IMR-90 (cell line): Measurements from ENCODE around the gene LTN1. TPM values are rescaled to one million over a fixed set of nuclear protein-coding genes. Genes with fewer than 3 reads are reported as not detected.

Source experiments
- ATAC-seq: fragments of 200-7000 bp; cut with Tn5 transposase; 2 replicates; pipeline ENCODE4 v1.9.1; 2020; ENCODE audit warnings: low read depth, mild to moderate bottlenecking, moderate library complexity
- BruUV-seq: library from RNA; stranded (reverse); fragments of 400-500 nt; replicated peaks from 2 replicates; lab custom pipeline; 2021; lab: Mats Ljungman, UMichigan
- CTCF ChIA-PET: fragments of 300-600 bp; formaldehyde crosslinking; extraction: SDS; loops from one replicate; lab custom pipeline; 2021; ENCODE audit warnings: antibody characterized with exemption; lab: Yijun Ruan, JAX
- POLR2A ChIA-PET: fragments of 300-600 bp; sonication (Branson Sonifier 250); formaldehyde crosslinking; loops from one replicate; lab custom pipeline; 2022; ENCODE audit warnings: antibody characterized with exemption; ENCODE audit not compliant: unreplicated experiment; lab: Charles Lee
- DNase-seq: peaks from one replicate; pipeline ENCODE4 v3.0.0; 2013
- H2AFZ ChIP-seq: replicated peaks from 2 replicates; pipeline ENCODE3; 2013; ENCODE audit warnings: low read length, mild to moderate bottlenecking; ENCODE audit not compliant: poor library complexity
- H2AK5ac ChIP-seq: 2 replicates; pipeline ENCODE4 v1.6.1; 2013; ENCODE audit warnings: low read depth, low read length, inconsistent platforms
- H2AK9ac ChIP-seq: replicated peaks from 2 replicates; pipeline ENCODE3; 2013; ENCODE audit warnings: mild to moderate bottlenecking, low read depth, low read length, moderate library complexity; ENCODE audit not compliant: poor library complexity
- H2BK120ac ChIP-seq: 2 replicates; pipeline ENCODE4 v1.6.1; 2013; ENCODE audit warnings: low read depth, low read length, inconsistent platforms
- H2BK15ac ChIP-seq: 3 replicates; pipeline ENCODE4 v1.6.1; 2013; ENCODE audit warnings: low read depth, low read length, inconsistent platforms
- H2BK20ac ChIP-seq: 2 replicates; pipeline ENCODE4 v1.6.1; 2013; ENCODE audit warnings: low read depth, mild to moderate bottlenecking, inconsistent platforms, low read length, moderate library complexity
- H2BK5ac ChIP-seq: 2 replicates; pipeline ENCODE4 v1.6.1; 2013; ENCODE audit warnings: mild to moderate bottlenecking, low read depth, low read length, inconsistent platforms; ENCODE audit not compliant: poor library complexity, severe bottlenecking
- H3K14ac ChIP-seq: replicated peaks from 2 replicates; pipeline ENCODE4 v1.6.1; 2013; ENCODE audit warnings: low read depth, low read length, inconsistent platforms
- H3K18ac ChIP-seq: 2 replicates; pipeline ENCODE4 v1.6.1; 2013; ENCODE audit warnings: low read depth, low read length, control low read depth
- H3K23ac ChIP-seq: 2 replicates; pipeline ENCODE4 v1.6.1; 2013; ENCODE audit warnings: low read depth, low read length, inconsistent platforms
- H3K27ac ChIP-seq: 2 replicates; pipeline ENCODE4 v1.5.1; 2013; ENCODE audit warnings: mild to moderate bottlenecking, control low read depth, low read length; ENCODE audit not compliant: insufficient read depth
- H3K27me3 ChIP-seq: 2 replicates; pipeline ENCODE4 v1.6.1; 2013; ENCODE audit warnings: low read length; ENCODE audit not compliant: control insufficient read depth, insufficient read depth
- H3K36me3 ChIP-seq: 2 replicates; pipeline ENCODE4 v1.6.1; 2013; ENCODE audit warnings: low read length, mixed read lengths; ENCODE audit not compliant: control insufficient read depth, insufficient read depth
- H3K4ac ChIP-seq: 2 replicates; pipeline ENCODE4 v1.6.1; 2013; ENCODE audit warnings: low read depth, low read length, inconsistent platforms
- H3K4me1 ChIP-seq: 2 replicates; pipeline ENCODE4 v1.6.1; 2013; ENCODE audit warnings: low read length, mixed read lengths; ENCODE audit not compliant: control insufficient read depth, insufficient read depth
- H3K4me2 ChIP-seq: 2 replicates; pipeline ENCODE4 v1.6.1; 2013; ENCODE audit warnings: low read depth, mild to moderate bottlenecking, control low read depth, low read length, moderate library complexity
- H3K4me3 ChIP-seq: 2 replicates; pipeline ENCODE4 v1.5.1; 2013; ENCODE audit warnings: low read depth, mild to moderate bottlenecking, control low read depth, low read length, moderate library complexity; ENCODE audit not compliant: insufficient read depth
- H3K56ac ChIP-seq: 2 replicates; pipeline ENCODE4 v1.6.1; 2013; ENCODE audit warnings: low read length, inconsistent platforms; ENCODE audit not compliant: insufficient read depth; ENCODE audit errors: extremely low read depth
- H3K79me1 ChIP-seq, 2 experiments: 2 replicates each; pipeline ENCODE4 v1.6.1; 2013; ENCODE audit warnings: low read length in 2 of 2, inconsistent platforms in 1 of 2, low read depth in 1 of 2
- H3K9ac ChIP-seq: 2 replicates; pipeline ENCODE4 v1.6.1; 2013; ENCODE audit warnings: low read depth, low read length, control low read depth
- H3K9me1 ChIP-seq: 2 replicates; pipeline ENCODE4 v1.6.1; 2013; ENCODE audit warnings: low read length, inconsistent platforms; ENCODE audit not compliant: insufficient read depth
- H3K9me3 ChIP-seq: 2 replicates; pipeline ENCODE4 v1.6.1; 2013; ENCODE audit warnings: low read length; ENCODE audit not compliant: control insufficient read depth, insufficient read depth
- H4K20me1 ChIP-seq: 2 replicates; pipeline ENCODE4 v1.6.1; 2013; ENCODE audit warnings: low read length, inconsistent platforms; ENCODE audit not compliant: insufficient read depth
- H4K5ac ChIP-seq: 2 replicates; pipeline ENCODE4 v1.6.1; 2013; ENCODE audit warnings: mild to moderate bottlenecking, low read depth, low read length, control low read depth
- H4K8ac ChIP-seq, 2 experiments: 2 replicates each; pipeline ENCODE4 v1.6.1; 2013; ENCODE audit warnings: low read depth in 2 of 2, low read length in 2 of 2, control low read depth in 1 of 2, inconsistent platforms in 1 of 2
- H4K91ac ChIP-seq: 2 replicates; pipeline ENCODE4 v1.6.1; 2013; ENCODE audit warnings: low read depth, low read length, inconsistent platforms; ENCODE audit not compliant: insufficient read depth
- BHLHE40 ChIP-seq: fragments of 150-350 bp; IDR thresholded peaks from 2 replicates; pipeline ENCODE4 v1.6.1; 2016; ENCODE audit warnings: mild to moderate bottlenecking, low read depth, low read length
- CEBPB ChIP-seq: IDR thresholded peaks from 2 replicates; pipeline ENCODE4 v1.6.1; 2012; ENCODE audit warnings: low read depth, low read length, improper control_type of control experiment
- CHD1 ChIP-seq: IDR thresholded peaks from 2 replicates; pipeline ENCODE4 v1.6.1; 2012; ENCODE audit warnings: low read depth, low read length, improper control_type of control experiment
- CTCF ChIP-seq: conservative IDR thresholded peaks from 2 replicates; pipeline ENCODE4 v1.5.1; 2012; ENCODE audit warnings: mild to moderate bottlenecking, low read depth, low read length, improper control_type of control experiment
- ELK1 ChIP-seq: fragments of 150-350 bp; IDR thresholded peaks from 2 replicates; pipeline ENCODE4 v1.6.1; 2016; ENCODE audit warnings: low read depth, mild to moderate bottlenecking, low read length, moderate library complexity, borderline replicate concordance
- FOS ChIP-seq: fragments of 150-350 bp; IDR thresholded peaks from 2 replicates; pipeline ENCODE4 v1.6.1; 2016; ENCODE audit warnings: low read depth, low read length
- MAFK ChIP-seq: IDR thresholded peaks from 2 replicates; pipeline ENCODE4 v1.6.1; 2012; ENCODE audit warnings: low read depth, low read length, improper control_type of control experiment
- MAZ ChIP-seq: IDR thresholded peaks from 2 replicates; pipeline ENCODE4 v1.6.1; 2012; ENCODE audit warnings: low read depth, mild to moderate bottlenecking, low read length, improper control_type of control experiment, moderate library complexity, borderline replicate concordance
- MXI1 ChIP-seq: IDR thresholded peaks from 2 replicates; pipeline ENCODE4 v1.6.1; 2012; ENCODE audit warnings: low read depth, mild to moderate bottlenecking, low read length, moderate library complexity, borderline replicate concordance
- NFE2L2 ChIP-seq: fragments of 150-350 bp; IDR thresholded peaks from 2 replicates; pipeline ENCODE4 v1.6.1; 2016; ENCODE audit warnings: low read depth, mild to moderate bottlenecking, low read length
- POLR2A ChIP-seq: IDR thresholded peaks from 2 replicates; pipeline ENCODE4 v1.6.1; 2012; ENCODE audit warnings: mild to moderate bottlenecking, low read depth, low read length
- RAD21 ChIP-seq: IDR thresholded peaks from 2 replicates; pipeline ENCODE4 v1.6.1; 2012; ENCODE audit warnings: low read length, improper control_type of control experiment
- RCOR1 ChIP-seq: IDR thresholded peaks from 2 replicates; pipeline ENCODE4 v1.6.1; 2012; ENCODE audit warnings: mild to moderate bottlenecking, low read length, improper control_type of control experiment; ENCODE audit not compliant: insufficient replicate concordance
- RFX5 ChIP-seq: IDR thresholded peaks from 2 replicates; pipeline ENCODE4 v1.8.0; 2012; ENCODE audit warnings: low read depth, mild to moderate bottlenecking, low read length, moderate library complexity
- SMC3 ChIP-seq: fragments of 150-350 bp; IDR thresholded peaks from 2 replicates; pipeline ENCODE4 v1.6.1; 2016; ENCODE audit warnings: low read depth, mild to moderate bottlenecking, antibody characterized with exemption, low read length, moderate library complexity
- USF2 ChIP-seq: fragments of 150-350 bp; IDR thresholded peaks from 2 replicates; pipeline ENCODE4 v1.6.1; 2017; ENCODE audit warnings: mild to moderate bottlenecking, antibody characterized with exemption, low read length, low read depth
- WGBS, 2 experiments: methylation state at CpG; one replicate each; pipeline versions ENCODE4 v1.1.5 to v1.1.7; 2013; ENCODE audit warnings: missing lambda C conversion rate in 2 of 2; ENCODE audit not compliant: insufficient read length in 1 of 2; ENCODE audit errors: extremely low coverage in 2 of 2; 5-methylcytosine and 5-hydroxymethylcytosine counted together
- dilution Hi-C: fragments of 300-500 bp; cut with HindIII; formaldehyde crosslinking; loops from one replicate; pipeline ENCODE4 v1.14.3; 2018; ENCODE audit warnings: low sequenced_read_pairs; ENCODE audit not compliant: unreplicated experiment
- in situ Hi-C: fragments of 300-500 bp; cut with MboI; formaldehyde crosslinking; loops from 3 replicates; pipeline ENCODE4 v1.14.3; 2019; ENCODE audit warnings: low sequenced_read_pairs, inconsistent platforms, mixed read lengths
- intact Hi-C: fragments of 100-400 bp; cut with micrococcal nuclease; formaldehyde crosslinking; loops from 2 replicates; pipeline ENCODE4 v1.10.0; 2022
- polyA plus RNA-seq, 3 experiments: library from polyadenylated mRNA; depleted of rRNA; stranded (reverse); fragments of >200 nt; gene quantifications; 2 replicates each; pipeline ENCODE4 v1.2.3, GENCODE V29; 2012; ENCODE audit warnings: low replicate concordance in 1 of 3
- total RNA-seq: library from RNA; depleted of rRNA; stranded (reverse); fragments of >200 nt; gene quantifications from 2 replicates; pipeline ENCODE4 v1.2.3, GENCODE V29; 2012

LTN1 gene
- total and polyA plus RNA-seq, 2 of the 4 experiments (the other 2 are of a cell fraction): 6.7 to 35.5 TPM

- no peak overlapping the region for H3K14ac ChIP-seq
- no peak for TF ChIP-seq ELK1
- no peak for TF ChIP-seq CTCF
- no peak for TF ChIP-seq CHD1
- no peak for TF ChIP-seq CEBPB
- no peak for TF ChIP-seq SMC3
- no peak for TF ChIP-seq USF2
- no peak for TF ChIP-seq MXI1
- TF ChIP-seq MAFK: no peak
- no peak for TF ChIP-seq BHLHE40
- no peak for TF ChIP-seq RCOR1
- TF ChIP-seq RFX5: no peak
- TF ChIP-seq FOS: no peak
- TF ChIP-seq MAZ: no peak
- no peak for TF ChIP-seq RAD21
- no peak for TF ChIP-seq NFE2L2
- no peak for TF ChIP-seq POLR2A
- no peak overlapping the region for H4K8ac ChIP-seq
- H3K9me1 ChIP-seq: peaks cover 4% of the 10 kb centered on the region; the same call in 1 of the 2 replicates
- ATAC-seq (no peak), DNase-seq (no peak)
- H3K56ac ChIP-seq: no peak overlapping the region
- H2BK20ac ChIP-seq: no peak overlapping the region
- H2BK5ac ChIP-seq: no peak overlapping the region
- no peak overlapping the region for H3K4me3 ChIP-seq
- no peaks in the 10 kb centered on the region for H3K9me3 ChIP-seq
- H3K18ac ChIP-seq: no peak overlapping the region
- intact Hi-C loops (loop anchor here (5.0 kb wide), 1 partner anchor 36 kb away; no protein-coding TSS in a partner anchor), in situ Hi-C loops (loop anchor here (5.0 kb wide), 1 partner anchor 36 kb away; no protein-coding TSS in a partner anchor), dilution Hi-C loops (no loop called here)
- H2BK15ac ChIP-seq: no peak overlapping the region
- POLR2A ChIA-PET: no interaction called here
- no peak overlapping the region for H3K4ac ChIP-seq
- WGBS, 2 experiments: no CpG with 5 or more reads among the region's 1 CpG
- H2AFZ ChIP-seq: no peak overlapping the region
- no peak overlapping the region for H4K5ac ChIP-seq
- H4K20me1 ChIP-seq: no peaks in the 10 kb centered on the region
- CTCF ChIA-PET: no interaction called here
- H3K4me2 ChIP-seq: no peak overlapping the region
- H3K27ac ChIP-seq: no peak overlapping the region
- H2AK9ac ChIP-seq: no peak overlapping the region
- H3K36me3 ChIP-seq: peaks cover 24% of the 10 kb centered on the region
- H3K4me1 ChIP-seq: no peaks in the 10 kb centered on the region
- H4K91ac ChIP-seq: no peak overlapping the region
- no TSS peak for BruUV-seq
- H3K27me3 ChIP-seq: no peaks in the 10 kb centered on the region
- H2BK120ac ChIP-seq: no peak overlapping the region
- no peak overlapping the region for H2AK5ac ChIP-seq
- peaks cover 26 to 30% of the 10 kb centered on the region in 2 experiments for H3K79me1 ChIP-seq
- no peak overlapping the region for H3K9ac ChIP-seq
- no peak overlapping the region for H3K23ac ChIP-seq
Measured at GRCh38 chr21:29030909-29031308, 38.2 kb upstream of the LTN1 start.
